Activated CD8-positive, alpha-beta T cell treated with anti-CD3 and anti-CD28 coated beads for 36 hours (primary cell): ENCODE measurements around the gene PAXIP1. TPM values are rescaled to one million over a fixed set of nuclear protein-coding genes. Genes with fewer than 3 reads are reported as not detected.

ENCODE experiments used
- ATAC-seq: fragments of 200-7000 bp; cut with Tn5 transposase; one replicate; pipeline ENCODE4 v1.10.0; 2021; ENCODE audit warnings: mild to moderate bottlenecking, moderate library complexity
- CTCF ChIA-PET: fragments of 350-600 bp; sonication (Branson Sonifier 250); formaldehyde crosslinking; loops from one replicate; lab custom pipeline; 2021; ENCODE audit warnings: antibody characterized with exemption; lab: Charles Lee
- POLR2A ChIA-PET: fragments of 350-600 bp; sonication (Branson Sonifier 250); formaldehyde crosslinking; loops from one replicate; lab custom pipeline; 2021; ENCODE audit warnings: antibody characterized with exemption; lab: Charles Lee
- DNase-seq: peaks from one replicate; pipeline ENCODE4 v3.0.0-alpha.2; 2020
- H3K27ac Mint-ChIP-seq: one replicate; pipeline ENCODE4 v1.8.0; 2021; ENCODE audit warnings: mild to moderate bottlenecking, mixed read lengths
- H3K27me3 Mint-ChIP-seq: one replicate; pipeline ENCODE4 v1.8.0; 2021; ENCODE audit warnings: mixed read lengths
- H3K36me3 Mint-ChIP-seq: one replicate; pipeline ENCODE4 v1.8.0; 2021; ENCODE audit warnings: low read depth, mixed read lengths
- H3K4me1 Mint-ChIP-seq: one replicate; pipeline ENCODE4 v1.8.0; 2021; ENCODE audit warnings: low read depth, mixed read lengths
- H3K4me3 Mint-ChIP-seq: one replicate; pipeline ENCODE4 v1.8.0; 2021; ENCODE audit warnings: mild to moderate bottlenecking, moderate library complexity, mixed read lengths
- H3K9me3 Mint-ChIP-seq: one replicate; pipeline ENCODE4 v1.8.0; 2021; ENCODE audit warnings: mixed read lengths
- CTCF ChIP-seq: fragments of 200-600 bp; IDR thresholded peaks from one replicate; pipeline ENCODE4 v1.8.0; 2022; ENCODE audit warnings: antibody characterized with exemption, mild to moderate bottlenecking
- intact Hi-C: fragments of 100-400 bp; cut with micrococcal nuclease; formaldehyde crosslinking; loops from one replicate; pipeline ENCODE4 v1.10.0; 2022
- total RNA-seq, 2 experiments: library from RNA; stranded (reverse); gene quantifications; one replicate each; pipeline ENCODE4 v1.2.3, GENCODE V29; 2021

The PAXIP1 gene
- total RNA-seq, 2 experiments from 2014 or later = 20.5 to 23.9 TPM

DNA sequence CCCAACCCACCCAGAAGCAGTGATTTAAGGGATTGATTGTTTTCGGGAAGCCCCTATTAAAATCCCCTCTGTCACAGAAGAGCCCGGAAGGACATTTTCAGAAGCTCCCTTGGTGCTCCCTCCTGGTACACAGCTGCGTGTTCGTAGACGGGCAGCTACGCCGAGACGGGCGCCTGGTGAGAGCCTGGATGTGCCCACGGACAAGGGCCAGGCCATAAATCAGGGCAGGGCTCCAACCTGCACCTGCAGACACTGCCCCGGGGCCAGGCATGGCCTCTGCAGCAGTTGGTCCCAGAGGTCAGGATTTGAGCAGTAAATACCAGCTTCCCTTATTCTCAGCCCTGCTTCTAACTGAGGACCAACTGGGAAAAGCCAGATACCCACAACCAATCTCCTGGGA is 106.8 kb downstream of the PAXIP1 start:
- Mint-ChIP-seq H3K36me3 (no peaks in the 10 kb centered on the region), H3K27me3 (peaks cover 5% of the 10 kb centered on the region), H3K9me3 (no peaks in the 10 kb centered on the region), H3K27ac (no peak overlapping the region), H3K4me1 (no peaks in the 10 kb centered on the region), H3K4me3 (no peak overlapping the region)
- intact Hi-C loops = no loop called here
- DNase-seq (no peak), ATAC-seq (no peak)
- no peak for TF ChIP-seq CTCF
- POLR2A ChIA-PET = no interaction called here
- CTCF ChIA-PET = no interaction called here

Other genes with a start within 250 kb of the PAXIP1 start
- not detected for gene HTR5A, start 67.2 kb upstream of the PAXIP1 start, total RNA-seq